NCI-H510A treated with DMSO at 0.1 percent for 48 hours (cell line): ENCODE measurements around the gene LIX1L.
A peak's percentile ranks its signal among the peaks of the same experiment; 100 is the strongest.
"Not testable (repeated sequence)": the region's sequence is repeated elsewhere in the genome, so short reads cannot be mapped to it uniquely, and the experiment has no call there.

Experiments used
- DNase-seq: peaks from one replicate; lab custom pipeline; 2025; lab: John Stamatoyannopoulos, UW

LIX1L gene

GRCh38 chr1:145936247-145936646 lies 21.6 kb downstream of the LIX1L start:
- DNase-seq: no peak

GRCh38 chr1:145935708-145936107 lies 22.1 kb downstream of the LIX1L start:
- DNase-seq: no peak

DNA sequence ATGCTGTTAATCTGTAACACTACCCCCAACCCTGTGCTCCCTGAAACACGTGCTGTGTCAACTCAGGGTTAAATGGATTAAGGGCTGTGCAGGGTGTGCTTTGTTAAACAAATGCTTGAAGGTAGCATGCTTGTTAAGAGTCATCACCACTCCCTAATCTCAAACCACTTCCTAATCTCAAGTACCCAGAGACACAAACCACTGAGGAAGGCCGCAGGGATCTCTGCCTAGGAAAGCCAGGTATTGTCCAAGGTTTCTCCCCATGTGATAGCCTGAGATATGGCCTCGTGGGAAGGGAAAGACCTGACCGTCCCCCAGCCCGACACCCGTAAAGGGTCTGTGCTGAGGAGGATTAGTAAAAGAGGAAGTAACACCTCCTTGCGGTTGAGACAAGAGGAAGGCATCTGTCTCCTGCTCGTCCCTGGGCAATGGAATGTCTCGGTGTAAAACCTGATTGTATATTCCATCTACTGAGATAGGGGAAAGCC lies 25.3 kb downstream of the LIX1L start:
- DNase-seq: not testable (repeated sequence)

DNA sequence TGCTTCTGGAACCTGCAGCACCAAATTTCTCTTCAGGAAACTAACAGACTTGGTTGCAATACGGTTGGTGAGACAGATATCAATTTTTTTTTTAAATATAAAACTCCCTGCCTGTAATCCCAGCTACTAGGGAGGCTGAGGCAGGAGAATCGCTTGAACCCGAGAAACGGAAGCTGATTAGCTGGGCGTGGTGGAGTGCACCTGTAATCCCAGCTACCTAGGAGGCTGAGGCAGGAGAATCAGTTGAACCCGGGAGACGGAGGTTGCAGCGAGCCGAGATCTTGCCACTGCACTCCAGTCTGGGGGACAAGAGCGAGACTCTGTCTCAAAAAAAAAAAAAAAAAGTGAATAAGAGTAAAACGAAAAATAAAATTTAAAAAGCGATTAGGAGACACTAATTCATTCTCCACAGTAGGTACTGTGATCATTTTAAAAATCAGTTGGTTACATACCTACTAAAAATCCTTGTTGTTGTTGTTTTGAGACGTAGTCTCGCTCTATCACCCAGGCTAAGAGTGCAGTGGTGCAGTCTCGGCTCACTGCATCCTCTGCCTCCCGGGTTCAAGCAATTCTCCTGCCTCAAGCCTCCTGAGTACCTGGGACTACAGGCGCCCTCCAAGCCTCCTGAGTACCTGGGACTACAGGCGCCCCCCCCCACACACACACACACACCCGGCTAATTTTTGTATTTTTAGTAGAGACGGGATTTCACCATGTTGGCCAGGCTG lies 29.7 kb downstream of the LIX1L start:
- no peak for DNase-seq

DNA sequence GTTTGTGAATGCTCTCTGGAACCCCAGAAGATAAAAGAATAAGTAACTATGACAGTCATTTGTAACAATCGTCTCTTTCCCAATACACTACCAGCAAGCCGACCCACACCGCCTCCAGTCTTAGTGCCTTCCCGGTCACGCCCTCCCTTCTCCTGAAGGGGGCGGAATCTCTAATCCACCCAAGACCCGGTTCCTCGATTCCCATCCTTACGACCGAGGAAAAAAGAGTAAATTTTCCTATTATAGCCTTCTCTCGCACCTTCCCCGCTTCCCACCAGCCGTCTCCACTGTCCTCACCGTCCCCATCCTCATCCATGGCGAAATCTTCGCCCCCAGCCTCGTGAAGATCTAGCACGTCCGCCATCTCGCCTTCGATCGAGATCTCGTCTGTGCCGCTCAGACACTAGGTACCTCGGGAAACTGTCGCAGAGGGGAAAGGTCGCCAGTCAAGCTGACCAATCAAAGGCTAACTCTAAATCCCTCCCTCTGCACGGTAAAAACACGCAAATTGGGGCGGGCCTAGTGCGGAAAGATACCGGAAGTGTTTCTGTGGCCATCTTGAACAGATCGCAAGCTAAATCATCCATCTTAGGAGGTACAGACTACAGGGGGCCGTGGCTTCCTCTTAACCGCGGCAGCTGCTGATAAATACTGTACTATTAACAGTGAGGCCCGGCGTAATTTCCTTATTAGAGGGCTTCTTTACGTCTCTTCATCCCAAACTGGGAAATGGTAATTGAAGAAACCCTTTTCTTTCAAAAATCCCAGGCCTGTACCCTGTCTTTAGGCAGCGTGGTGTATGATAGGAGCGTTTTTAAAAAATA lies 30.5 kb downstream of the LIX1L start, which contains the start of gene RBM8A:
TSS of gene RBM8A (minus strand) at position 422 of the 824 bp plus-strand sequence. CDS start at position 364, 58 bp downstream.
- peak; percentile 91 for DNase-seq

DNA sequence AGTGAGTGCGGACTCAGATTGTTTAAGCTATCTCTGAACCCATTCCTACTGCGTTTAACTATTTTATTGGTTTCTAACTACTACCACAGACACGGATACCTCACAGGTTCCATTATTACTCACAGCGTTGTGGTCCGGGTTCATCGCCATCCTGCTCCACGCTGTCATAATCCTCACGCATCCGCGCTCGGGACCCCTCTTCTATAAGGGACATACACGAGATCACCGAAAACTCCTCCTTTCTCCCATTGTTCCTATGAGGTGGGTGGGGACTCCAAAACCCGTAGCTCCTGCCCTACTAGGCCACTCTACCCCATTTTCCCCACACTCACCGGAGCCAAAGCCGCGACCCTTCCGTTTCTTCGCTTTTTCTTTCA lies 31.1 kb downstream of the LIX1L start:
- no peak for DNase-seq

GRCh38 chr1:145922266-145922665 lies 35.6 kb downstream of the LIX1L start:
- DNase-seq: no peak

DNA sequence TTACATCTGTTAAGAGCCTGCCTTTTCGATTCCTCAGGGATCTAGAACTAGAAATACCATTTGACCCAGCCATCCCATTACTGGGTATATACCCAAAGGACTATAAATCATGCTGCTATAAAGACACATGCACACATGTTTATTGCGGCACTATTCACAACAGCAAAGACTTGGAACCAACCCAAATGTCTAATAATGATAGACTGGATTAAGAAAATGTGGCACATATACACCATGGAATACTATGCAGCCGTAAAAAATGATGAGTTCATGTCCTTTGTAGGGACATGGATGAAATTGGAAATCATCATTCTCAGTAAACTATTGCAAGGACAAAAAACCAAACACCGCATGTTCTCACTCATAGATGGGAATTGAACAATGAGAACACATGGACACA lies 37.5 kb downstream of the LIX1L start:
- DNase-seq: not testable (repeated sequence)

- DNase-seq: peak; percentile 58
Measured at GRCh38 chr1:145918992-145919939, 38.6 kb downstream of the LIX1L start.

DNA sequence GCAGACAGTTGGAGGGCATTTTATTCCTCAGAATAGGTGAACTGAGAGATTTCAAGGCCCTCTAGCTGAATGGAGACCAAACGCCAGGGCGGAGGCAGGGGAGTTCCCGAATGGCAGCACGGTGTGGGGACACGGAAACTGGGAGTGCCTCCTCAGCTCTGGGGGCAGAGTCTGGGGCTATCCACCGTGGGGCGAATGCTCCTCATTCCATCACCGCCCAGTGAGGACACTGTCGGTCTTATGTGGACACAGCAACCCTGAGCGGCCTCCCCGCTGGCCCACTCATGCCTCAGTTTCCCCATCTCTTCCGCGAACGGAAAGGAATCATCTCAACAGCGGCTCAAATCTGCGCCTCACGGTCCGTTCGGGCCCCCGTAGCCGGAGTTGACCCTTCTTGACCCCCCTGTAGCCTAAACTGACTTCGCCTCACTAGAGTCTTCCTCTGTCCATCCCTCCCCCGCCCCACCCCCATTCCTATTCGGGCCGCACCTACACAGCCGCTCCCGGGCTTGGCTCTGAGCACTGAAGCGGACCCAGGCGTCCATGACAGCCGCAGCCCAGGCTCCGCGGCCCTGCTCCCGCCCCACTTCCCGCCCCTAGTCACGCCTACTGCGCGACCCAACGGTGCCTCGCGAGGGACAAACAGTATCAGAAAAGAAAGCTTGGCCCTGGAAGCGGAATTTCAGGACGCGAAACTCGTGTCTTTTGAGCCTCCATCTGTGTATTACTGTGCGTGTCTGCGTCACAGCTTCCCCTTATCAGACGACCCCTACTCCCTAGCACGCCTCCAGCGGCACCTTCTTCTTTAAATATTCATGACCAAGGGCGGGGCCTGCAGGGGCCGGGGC lies 39.4 kb downstream of the LIX1L start, which contains the start of gene PEX11B:
TSS of gene PEX11B (minus strand) at position 574 of the 848 bp plus-strand sequence. CDS start at position 545, 29 bp downstream.
- peak; percentile 85 for DNase-seq

DNA sequence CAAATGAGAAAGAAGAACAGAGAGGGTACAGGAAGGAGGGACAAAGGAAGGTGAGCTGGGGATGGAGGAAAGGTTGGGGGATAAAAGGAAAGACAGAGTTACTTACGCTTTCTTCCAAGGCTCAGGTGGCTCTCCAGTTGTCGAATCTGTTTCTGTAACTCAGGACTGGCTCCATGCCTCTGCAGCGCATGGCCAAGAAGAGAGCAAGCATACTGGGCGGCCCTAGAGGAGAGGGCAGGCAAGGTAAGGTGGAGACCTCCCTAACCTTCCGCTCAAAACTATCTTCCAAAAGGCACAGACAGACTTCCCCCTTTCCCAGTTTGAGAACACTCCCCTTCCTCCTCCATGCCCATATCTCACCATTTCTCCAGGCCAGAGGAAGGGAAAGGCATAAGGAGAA lies 40.2 kb downstream of the LIX1L start:
- DNase-seq: no peak

GRCh38 chr1:145916745-145917144 lies 41.1 kb downstream of the LIX1L start:
- DNase-seq: no peak

GRCh38 chr1:145912128-145912641 lies 45.6 kb downstream of the LIX1L start:
- no peak for DNase-seq

DNA sequence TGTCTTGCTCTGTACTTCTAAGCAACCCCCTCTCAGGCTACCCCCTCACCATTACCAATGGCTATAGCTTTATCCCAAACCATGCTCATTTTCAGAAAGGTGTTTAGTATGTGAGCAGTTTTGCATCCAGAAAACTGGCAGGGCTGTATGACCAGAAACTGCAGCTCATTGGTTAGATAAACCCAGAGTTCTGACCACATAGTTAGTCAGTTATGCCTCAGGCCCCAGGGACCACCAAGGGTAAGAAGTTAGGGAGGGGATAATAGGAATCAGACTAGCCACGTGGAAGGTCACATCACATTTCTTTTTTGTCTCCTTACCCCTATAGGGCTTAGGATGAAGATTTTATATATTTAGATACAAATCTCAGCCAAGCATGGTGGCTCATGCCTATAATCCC lies 49.2 kb downstream of the LIX1L start:
- DNase-seq: no peak

- DNase-seq: no peak
Measured at GRCh38 chr1:145906954-145907753, 50.7 kb downstream of the LIX1L start.

GRCh38 chr1:145901312-145902021 lies 56.4 kb downstream of the LIX1L start:
- no peak for DNase-seq

DNA sequence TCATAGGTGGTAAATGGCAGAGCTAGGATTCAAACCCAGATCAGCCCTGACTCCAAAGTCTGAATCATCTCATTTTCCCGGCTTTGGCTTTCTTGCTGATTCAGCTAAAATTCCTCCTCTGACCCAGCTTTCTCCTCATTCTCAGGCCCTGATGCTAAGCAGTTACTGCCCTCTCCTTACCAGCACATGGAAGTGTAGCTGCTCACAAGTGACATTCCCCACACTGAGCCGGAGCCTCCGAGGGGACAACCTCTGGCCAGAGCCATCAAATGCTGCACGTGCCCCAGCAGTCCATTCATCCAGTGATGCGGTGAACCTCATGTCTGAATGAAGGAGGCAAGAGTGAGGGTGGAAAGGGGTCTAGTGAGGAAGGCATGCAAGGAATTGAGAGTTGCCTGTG lies 59.1 kb downstream of the LIX1L start:
- DNase-seq: no peak

DNA sequence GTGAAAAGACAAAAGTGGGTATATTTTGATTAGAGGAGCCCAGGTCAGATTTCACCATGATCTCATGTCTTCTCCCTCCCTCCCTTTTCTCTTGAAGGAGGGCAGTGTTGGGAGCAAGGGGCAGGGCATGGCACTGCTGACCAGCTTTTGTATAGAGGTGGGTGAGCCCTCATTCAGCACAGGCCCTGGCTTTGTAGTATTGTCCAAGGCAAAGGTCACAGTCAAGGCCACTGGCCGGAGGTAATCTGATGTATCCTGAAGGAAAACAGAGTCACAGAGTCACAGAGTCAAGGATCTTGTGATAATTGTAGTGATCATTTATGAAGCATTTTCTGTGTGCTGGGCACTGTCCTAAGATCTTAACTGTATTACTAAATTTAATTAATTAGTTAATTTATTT lies 59.8 kb downstream of the LIX1L start:
- DNase-seq: no peak

DNA sequence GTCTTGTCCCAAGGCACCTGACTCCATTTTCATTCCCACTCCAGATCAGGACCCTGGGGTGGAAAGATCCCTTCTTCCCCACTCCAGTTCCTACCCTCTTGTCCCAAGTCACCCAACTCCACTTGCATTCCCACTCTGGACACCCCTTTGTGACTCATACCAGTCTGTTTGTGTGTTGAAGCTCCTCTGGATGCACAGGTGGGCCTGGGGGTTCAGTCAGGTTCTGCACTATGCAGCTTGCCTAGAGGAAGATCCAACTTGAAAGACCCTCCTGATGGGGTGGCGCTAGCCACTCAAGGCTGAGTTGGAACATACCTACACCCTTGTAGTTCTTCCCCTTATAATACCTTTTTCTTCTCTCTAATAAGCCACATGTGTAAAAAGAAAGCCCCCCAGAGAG lies 62.3 kb downstream of the LIX1L start:
- DNase-seq: no peak
